ENCODE results near the gene SMIM41. TPM values are rescaled to one million over a fixed set of nuclear protein-coding genes. Genes with fewer than 3 reads are reported as not detected.

The SMIM41 gene
- total RNA-seq, 1 experiment from 2014 or later = not detected

- intact Hi-C loops (cut with micrococcal nuclease; ENCODE audit: unreplicated experiment) = loop anchor here (1.0 kb wide), 1 partner anchor 98 kb away; no protein-coding TSS in a partner anchor
- Mint-ChIP-seq H3K4me1 (ENCODE audit: low read depth, unreplicated experiment) (peaks cover 17% of the 10 kb centered on the region), H3K9me3 (ENCODE audit: unreplicated experiment) (no peaks in the 10 kb centered on the region), H3K36me3 (ENCODE audit: insufficient read depth, unreplicated experiment) (no peaks in the 10 kb centered on the region), H3K4me3 (ENCODE audit: unreplicated experiment) (no peak overlapping the region), H3K27me3 (ENCODE audit: insufficient read depth, unreplicated experiment) (no peaks in the 10 kb centered on the region), H3K27ac (ENCODE audit: unreplicated experiment) (no peak overlapping the region)
- CTCF ChIA-PET = interaction anchor here (0.6 to 5.8 kb wide), 4 partner anchors 93 to 268 kb away, joined by 3 to 63 read pairs (median 6); no protein-coding TSS in a partner anchor
- POLR2A ChIA-PET = no interaction called here
- Histone ChIP-seq H3K4me1 (peaks cover 19% of the 10 kb centered on the region), H3K9me3 (no peaks in the 10 kb centered on the region), H3K27me3 (replicated peaks; ENCODE audit: control insufficient read depth, insufficient read depth, low read length) (no peaks in the 10 kb centered on the region), H3K36me3 (ENCODE audit: control insufficient read depth, insufficient read depth, low read length) (no peaks in the 10 kb centered on the region), H3K4me3 (ENCODE audit: low read depth, low read length) (no peak overlapping the region)
- no peak for TF ChIP-seq CTCF (IDR thresholded peaks at IDR 0.05; ENCODE audit: insufficient read depth in 1 of 2, low read depth in 1 of 2, low read length in 1 of 2, severe bottlenecking in 1 of 2, unreplicated experiment in 1 of 2)
- no peak for DNase-seq
- BruUV-seq (replicated peaks) = no TSS peak
Observed at GRCh38 chr12:52122904-52123303, 43.4 kb downstream of the SMIM41 start.

DNA sequence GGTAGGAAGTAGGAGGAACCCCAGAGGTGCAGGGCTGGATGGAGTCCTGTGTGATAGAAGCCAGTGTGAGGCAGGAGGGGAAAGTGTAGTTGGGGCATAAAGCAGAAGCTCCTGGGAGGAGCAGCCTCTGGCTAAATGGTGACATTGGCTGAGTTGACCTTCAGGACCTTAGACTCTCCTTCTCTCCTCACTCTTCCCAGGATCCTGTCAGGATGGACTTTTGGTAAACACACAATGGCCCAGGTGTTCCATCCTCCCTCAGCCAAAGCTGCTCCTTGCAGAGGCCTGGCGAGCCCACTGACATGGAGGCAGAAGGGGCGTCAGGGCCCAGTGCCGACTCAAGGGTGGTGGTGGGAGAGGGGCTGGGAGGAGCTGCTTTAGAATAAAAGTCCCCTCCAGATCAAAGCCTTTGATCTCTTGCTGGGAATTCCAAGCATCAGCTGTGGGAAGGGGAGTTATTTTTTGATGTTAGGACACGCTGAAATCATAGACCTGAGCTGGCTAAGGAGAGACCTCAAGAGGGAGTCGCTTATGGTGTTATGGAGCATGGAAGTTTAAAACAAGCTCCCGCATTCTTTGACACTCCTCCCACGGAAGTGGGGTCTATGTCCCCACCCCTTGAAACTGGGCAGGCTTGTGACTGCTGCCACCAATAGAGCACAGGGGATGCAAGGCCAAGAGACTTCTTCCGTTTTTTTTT, 44.1 kb downstream of the SMIM41 start:
- H3K9me3 Mint-ChIP-seq (ENCODE audit: unreplicated experiment) = no peaks in the 10 kb centered on the region
- POLR2A ChIA-PET = no interaction called here
- CTCF ChIA-PET = interaction anchor here (0.6 to 5.8 kb wide), 9 partner anchors 17 to 956 kb away, joined by 3 to 63 read pairs (median 4); partner anchors contain the start of gene SPRYD3
- Histone ChIP-seq H3K4me1 (peaks cover 15% of the 10 kb centered on the region), H3K27me3 (replicated peaks; ENCODE audit: control insufficient read depth, insufficient read depth, low read length) (no peaks in the 10 kb centered on the region), H3K9me3 (no peaks in the 10 kb centered on the region), H3K4me3 (ENCODE audit: low read depth, low read length) (no peak overlapping the region), H3K36me3 (ENCODE audit: control insufficient read depth, insufficient read depth, low read length) (no peaks in the 10 kb centered on the region)
- no peak overlapping the region for H3K4me3 Mint-ChIP-seq (ENCODE audit: unreplicated experiment)
- no peak overlapping the region for H3K27ac Mint-ChIP-seq (ENCODE audit: unreplicated experiment)
- BruUV-seq (replicated peaks) = no TSS peak
- no peaks in the 10 kb centered on the region for H3K27me3 Mint-ChIP-seq (ENCODE audit: insufficient read depth, unreplicated experiment)
- TF ChIP-seq CTCF (IDR thresholded peaks at IDR 0.05; ENCODE audit: insufficient read depth in 1 of 2, low read depth in 1 of 2, low read length in 1 of 2, severe bottlenecking in 1 of 2, unreplicated experiment in 1 of 2) = no peak
- intact Hi-C loops (cut with micrococcal nuclease; ENCODE audit: unreplicated experiment) = no loop called here
- no peak for DNase-seq
- H3K4me1 Mint-ChIP-seq (ENCODE audit: low read depth, unreplicated experiment) = peaks cover 17% of the 10 kb centered on the region
- H3K36me3 Mint-ChIP-seq (ENCODE audit: insufficient read depth, unreplicated experiment) = no peaks in the 10 kb centered on the region

DNA sequence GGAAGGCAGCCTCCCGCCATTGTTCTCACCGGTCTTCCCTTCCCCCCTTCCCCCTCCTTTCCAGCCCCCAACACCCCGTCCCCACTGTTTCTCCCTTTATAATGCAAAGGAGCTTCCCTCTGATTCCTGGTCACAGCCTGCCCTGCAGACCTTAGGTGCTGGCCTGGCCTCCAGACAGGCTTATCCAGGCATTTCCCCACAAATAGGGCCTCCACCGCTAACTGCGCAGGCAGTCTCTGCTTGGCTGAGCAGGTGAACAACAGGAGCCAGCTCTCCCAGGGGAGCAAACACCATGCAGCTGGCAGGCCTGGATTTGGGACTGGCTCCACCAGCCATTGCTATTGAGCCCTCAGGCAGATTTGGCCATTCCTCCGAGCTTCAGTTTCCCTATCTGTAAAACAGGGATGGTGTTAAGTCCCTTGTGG, 46.0 kb downstream of the SMIM41 start:
- no peak overlapping the region for H3K4me3 Mint-ChIP-seq (ENCODE audit: unreplicated experiment)
- DNase-seq = no peak

More for the DNA sequence above, 46.0 kb downstream of the SMIM41 start:
- Mint-ChIP-seq H3K9me3 (ENCODE audit: unreplicated experiment) (no peaks in the 10 kb centered on the region), H3K4me1 (ENCODE audit: low read depth, unreplicated experiment) (peaks cover 7% of the 10 kb centered on the region), H3K27ac (ENCODE audit: unreplicated experiment) (no peak overlapping the region), H3K27me3 (ENCODE audit: insufficient read depth, unreplicated experiment) (no peaks in the 10 kb centered on the region), H3K36me3 (ENCODE audit: insufficient read depth, unreplicated experiment) (no peaks in the 10 kb centered on the region)
- Histone ChIP-seq H3K27me3 (replicated peaks; ENCODE audit: control insufficient read depth, insufficient read depth, low read length) (no peaks in the 10 kb centered on the region), H3K36me3 (ENCODE audit: control insufficient read depth, insufficient read depth, low read length) (no peaks in the 10 kb centered on the region), H3K4me1 (no peaks in the 10 kb centered on the region), H3K4me3 (ENCODE audit: low read depth, low read length) (no peak overlapping the region), H3K9me3 (no peaks in the 10 kb centered on the region)
- TF ChIP-seq CTCF (IDR thresholded peaks at IDR 0.05; ENCODE audit: insufficient read depth in 1 of 2, low read depth in 1 of 2, low read length in 1 of 2, severe bottlenecking in 1 of 2, unreplicated experiment in 1 of 2) = no peak
- ChIA-PET POLR2A (no interaction called here), CTCF (interaction anchor here (0.5 to 5.8 kb wide), 4 partner anchors 31 to 100 kb away, joined by 4 to 63 read pairs (median 6); no protein-coding TSS in a partner anchor)
- BruUV-seq (replicated peaks) = no TSS peak
- intact Hi-C loops (cut with micrococcal nuclease; ENCODE audit: unreplicated experiment) = no loop called here
